HG03039 (cell line): Measurements from ENCODE around the gene GRAMD1B.
"Not testable (repeated sequence)": the region's sequence is repeated elsewhere in the genome, so short reads cannot be mapped to it uniquely, and the experiment has no call there.

Experiments
- ATAC-seq: cut with Tn5 transposase; IDR thresholded peaks from one replicate; pipeline ENCODE4 v1.9.1; 2021; ENCODE audit warnings: mild to moderate bottlenecking, moderate library complexity; ENCODE audit not compliant: unreplicated experiment

The GRAMD1B gene

DNA sequence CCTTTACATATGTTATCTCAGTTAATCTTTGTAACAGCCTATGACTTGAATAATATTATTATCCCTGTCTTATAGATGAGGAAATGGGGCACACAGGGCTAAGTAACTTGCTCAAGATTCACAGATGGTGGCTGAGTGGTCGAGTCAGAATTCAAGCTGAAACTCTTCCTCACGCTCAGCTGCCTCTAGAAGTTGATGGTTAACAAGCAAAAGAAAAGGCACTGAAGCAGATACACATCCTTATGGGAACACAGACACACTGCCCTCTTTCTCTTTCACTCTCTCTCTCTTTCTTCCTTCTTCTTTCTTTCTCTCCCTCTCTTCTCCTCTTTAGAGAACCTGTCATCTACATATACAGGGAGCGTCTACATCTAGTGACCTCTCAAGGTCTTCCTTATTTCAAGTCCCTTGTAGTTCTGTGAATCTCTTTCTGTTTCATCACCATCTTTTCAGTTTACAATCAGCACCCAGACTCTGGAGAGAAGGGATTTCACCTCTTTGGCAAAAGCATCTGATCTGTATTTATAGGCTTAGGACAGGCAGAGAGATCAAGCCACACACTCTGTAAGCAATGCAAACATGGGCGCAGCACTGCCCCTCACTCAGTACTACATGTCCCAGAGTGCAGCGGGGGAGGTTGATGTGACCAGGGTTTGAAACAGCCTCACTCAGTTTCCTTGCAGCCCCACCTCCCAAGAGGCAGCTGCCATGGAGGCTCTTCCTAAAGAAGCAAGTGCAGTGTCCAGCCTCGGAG is 75.7 kb downstream of the GRAMD1B start:
- peak; percentile 39 for ATAC-seq

DNA sequence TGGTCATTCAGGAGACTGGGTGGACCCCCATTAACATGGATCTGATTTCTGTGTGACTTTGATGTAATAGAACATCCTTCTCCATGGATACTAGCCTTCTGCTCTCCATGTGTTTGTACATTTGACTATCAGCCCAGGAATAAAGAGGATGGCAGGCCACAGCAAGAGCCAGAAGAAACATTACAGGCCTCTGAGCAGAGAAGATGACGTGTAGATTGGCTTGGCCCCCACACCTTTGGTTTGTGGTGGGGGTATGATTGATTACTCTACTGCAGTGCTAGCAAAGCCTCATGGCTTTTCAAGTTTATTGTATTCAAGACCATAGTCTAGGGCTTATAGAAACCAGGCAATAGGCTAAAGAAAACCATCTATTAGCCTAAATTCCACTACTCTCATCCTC is 77.0 kb downstream of the GRAMD1B start:
- no peak for ATAC-seq

DNA sequence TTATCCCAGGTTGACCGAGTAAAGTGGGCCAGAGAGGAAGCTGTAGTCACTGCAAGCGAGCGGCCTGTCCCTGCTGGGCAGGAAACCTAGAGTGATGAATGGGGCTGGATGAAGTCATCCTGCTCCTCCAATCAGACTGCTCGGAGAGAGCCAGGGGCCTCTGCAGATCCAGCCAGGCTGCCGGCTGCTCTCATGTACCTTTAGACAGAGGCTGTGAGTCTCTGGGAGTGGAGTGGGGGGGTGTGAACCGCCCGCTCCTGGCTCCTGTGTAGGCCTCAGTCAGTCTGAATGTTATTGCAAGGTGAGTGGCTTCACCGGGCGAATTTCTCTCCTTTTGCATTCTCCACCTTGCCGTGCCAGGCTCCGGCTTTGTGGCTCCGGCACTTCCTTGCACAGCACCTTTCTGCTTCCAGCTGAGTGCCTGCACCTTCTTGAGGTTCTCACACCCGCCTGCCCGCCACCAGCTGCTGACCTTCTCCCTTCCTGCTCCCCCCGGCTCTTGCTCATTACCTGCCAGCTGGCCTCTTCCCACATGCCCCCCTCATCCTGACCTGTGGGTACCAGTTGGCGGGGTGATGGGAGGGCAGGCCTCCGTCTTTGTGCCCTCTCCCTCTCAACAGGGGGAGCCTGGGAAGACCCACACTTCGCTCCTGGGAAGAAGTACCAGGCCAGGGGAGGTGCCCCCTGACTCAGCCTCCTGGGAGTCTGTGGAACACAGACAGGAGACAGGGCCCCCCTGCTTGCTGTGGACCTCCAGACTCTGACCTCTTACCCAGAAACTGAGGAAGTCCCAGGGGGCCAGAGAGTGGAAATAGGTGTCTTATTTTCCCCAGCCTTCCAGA is 79.9 kb downstream of the GRAMD1B start:
- ATAC-seq: no peak

- no peak for ATAC-seq
These were observed 80.5 kb downstream of the GRAMD1B start for GRCh38 chr11:123510579-123510905.

GRCh38 chr11:123511037-123511870 is 81.2 kb downstream of the GRAMD1B start:
- ATAC-seq: peak; percentile 84

GRCh38 chr11:123513309-123513708 is 83.2 kb downstream of the GRAMD1B start:
- not testable (repeated sequence) for ATAC-seq

- ATAC-seq: no peak
These were observed 86.2 kb downstream of the GRAMD1B start for GRCh38 chr11:123516238-123516637.

DNA sequence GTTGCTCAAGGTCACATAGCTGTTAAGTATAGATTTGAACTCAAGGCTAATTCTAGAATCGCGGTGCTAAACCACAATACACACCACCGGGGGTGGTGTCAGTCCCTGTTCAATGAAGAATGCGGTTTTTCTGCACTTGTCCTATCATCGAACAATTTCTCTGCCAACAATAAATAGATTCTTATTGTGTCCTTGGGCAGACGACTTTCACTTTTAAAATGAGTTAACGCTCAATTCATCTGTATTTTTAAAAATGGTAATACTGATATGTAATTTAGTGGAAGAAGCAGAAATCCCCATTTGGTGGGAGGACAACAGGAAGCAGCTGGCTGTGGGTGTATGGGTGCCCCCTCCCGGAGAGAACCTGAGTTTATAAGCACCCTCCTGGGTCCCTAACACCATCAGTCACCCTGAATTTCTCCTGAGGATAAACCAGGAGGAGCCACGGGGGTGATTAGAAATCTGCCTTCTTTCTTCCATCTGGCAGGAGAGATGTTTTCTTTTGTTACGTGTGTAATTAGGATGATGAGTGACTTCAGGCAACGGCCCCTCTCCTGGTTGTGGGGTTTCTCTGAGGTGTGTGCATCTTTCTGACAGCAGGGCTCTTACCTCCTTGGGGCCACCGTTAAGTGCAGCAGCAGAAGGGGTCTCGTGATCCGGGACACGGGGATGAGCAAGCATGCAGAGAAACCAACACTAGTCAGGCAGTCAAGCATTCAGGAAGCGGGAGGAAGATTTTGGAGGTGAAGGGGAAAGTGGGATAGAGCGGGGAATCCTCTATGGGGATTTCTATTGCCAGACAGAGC is 87.7 kb downstream of the GRAMD1B start:
- ATAC-seq: no peak

DNA sequence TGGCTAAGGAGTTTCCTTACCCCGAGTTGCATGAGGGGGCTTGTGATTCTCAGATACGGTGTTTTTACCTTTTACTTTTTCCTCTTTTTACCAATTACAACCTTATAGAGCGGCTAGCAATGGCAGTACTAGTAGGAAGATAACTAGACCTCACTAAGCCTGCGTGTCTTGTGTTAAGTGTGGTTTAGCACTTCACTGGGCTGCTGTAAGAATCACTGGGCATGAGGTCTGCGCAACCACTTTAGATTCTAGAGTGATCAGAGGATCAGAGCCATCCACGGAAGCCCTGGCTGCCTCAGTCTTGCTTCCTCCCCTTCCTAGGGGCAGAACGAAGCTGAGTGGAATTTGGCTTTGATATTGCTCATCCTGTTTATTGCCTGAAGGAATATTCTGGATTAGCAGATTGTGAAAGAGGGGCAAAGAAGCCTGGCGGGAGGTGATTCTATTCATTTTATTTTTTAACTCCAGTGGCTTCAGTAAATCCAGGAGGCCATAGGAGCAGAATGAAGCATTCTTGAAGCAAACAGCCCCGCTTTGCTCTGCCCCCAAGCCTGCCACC is 88.5 kb downstream of the GRAMD1B start:
- ATAC-seq: no peak

GRCh38 chr11:123519055-123519796 is 89.2 kb downstream of the GRAMD1B start:
- ATAC-seq: no peak

GRCh38 chr11:123519797-123520193 is 89.7 kb downstream of the GRAMD1B start:
- no peak for ATAC-seq

GRCh38 chr11:123520476-123520875 is 90.4 kb downstream of the GRAMD1B start:
- not testable (repeated sequence) for ATAC-seq

- ATAC-seq: no peak
These were observed 90.9 kb downstream of the GRAMD1B start for GRCh38 chr11:123521001-123521400.

DNA sequence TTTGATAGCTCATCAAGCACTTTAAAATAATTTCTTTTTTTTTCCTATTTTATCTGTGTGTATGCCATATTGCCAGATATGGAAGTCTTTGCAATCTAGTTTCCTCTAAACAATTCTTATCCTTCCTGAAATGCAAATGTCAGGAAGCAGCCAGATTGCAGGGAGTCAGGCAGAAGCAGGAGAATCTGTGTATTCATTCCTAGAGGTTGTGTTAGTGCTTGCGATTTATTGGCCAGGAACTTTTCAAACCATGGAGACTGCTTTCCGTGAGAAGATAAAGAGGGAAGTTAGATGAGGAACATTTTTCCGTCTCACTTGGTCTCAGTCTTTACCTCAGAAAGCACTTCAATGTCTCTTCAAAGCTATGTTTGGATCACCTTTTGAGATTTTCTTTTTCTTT is 91.9 kb downstream of the GRAMD1B start:
- ATAC-seq: no peak

- no peak for ATAC-seq
These were observed 93.5 kb downstream of the GRAMD1B start for GRCh38 chr11:123523539-123523938.

- ATAC-seq: no peak
These were observed 95.0 kb downstream of the GRAMD1B start for GRCh38 chr11:123525097-123525496.

DNA sequence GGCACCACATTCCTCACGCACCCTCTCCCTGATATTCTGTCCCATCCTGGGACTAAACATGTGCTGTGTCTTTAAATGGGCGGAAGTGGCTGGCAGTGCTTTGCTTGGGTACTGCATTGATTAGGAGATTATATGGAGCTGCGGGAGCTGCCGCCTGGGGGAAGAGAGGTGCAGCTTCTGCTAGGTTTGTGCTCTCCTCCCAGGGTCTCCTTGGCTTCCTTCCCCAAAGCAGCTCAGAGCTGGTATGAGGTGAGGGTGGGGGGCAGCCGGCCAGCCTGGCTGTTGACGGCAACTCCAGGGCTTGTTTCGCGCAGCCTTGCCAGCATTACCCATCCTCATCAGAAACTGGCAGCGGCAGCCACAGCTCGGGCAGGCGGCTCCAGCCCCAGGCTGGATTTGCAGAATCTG is 95.4 kb downstream of the GRAMD1B start:
- no peak for ATAC-seq

GRCh38 chr11:123526027-123526805 is 96.1 kb downstream of the GRAMD1B start:
- ATAC-seq: no peak

DNA sequence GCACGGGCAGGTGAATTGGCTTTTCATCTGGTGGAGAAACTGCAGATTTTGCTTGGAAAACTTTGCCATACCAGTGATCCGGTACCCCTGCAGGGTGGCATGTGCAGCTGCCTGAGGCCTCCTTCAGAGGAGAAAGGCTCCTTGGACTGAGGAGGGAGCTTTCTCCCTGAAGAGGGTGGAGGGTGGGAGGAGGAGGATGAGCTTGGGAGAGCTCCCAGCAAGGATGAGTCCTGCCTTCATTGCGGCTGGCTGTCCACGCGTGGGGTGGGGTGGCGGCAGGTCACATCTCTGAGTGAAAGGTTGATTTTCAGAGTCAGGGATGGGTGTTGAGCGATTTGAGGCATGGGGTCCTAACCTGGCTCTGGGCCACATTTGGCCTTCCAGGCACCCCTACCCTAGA is 96.8 kb downstream of the GRAMD1B start:
- ATAC-seq: no peak
